Heart left ventricle (tissue), 16 donors: Measurements from ENCODE around the gene CLDN4. TPM values are rescaled to one million over a fixed set of nuclear protein-coding genes. Genes with fewer than 3 reads are reported as not detected.
"Not testable (repeated sequence)": the region's sequence is repeated elsewhere in the genome, so short reads cannot be mapped to it uniquely, and the experiment has no call there.

Source experiments
- ATAC-seq, 4 donors: fragments of 200-7000 bp; cut with Tn5 transposase; one replicate each; pipeline ENCODE4 v1.9.1; 2020 to 2022; ENCODE audit warnings: moderate library complexity in 4 of 4, mild to moderate bottlenecking in 3 of 4, moderate number of reproducible peaks in 1 of 4
- DNase-seq, 5 donors: peaks; one replicate each; pipeline ENCODE4 v3.0.0-alpha.2; 2020
- H3K27ac ChIP-seq, 12 donors: fragments of 200-600 bp; sonication (generic) in 4 of 12; one replicate each; pipeline versions ENCODE4 v1.5.0 to v1.8.0; 2016 to 2022; ENCODE audit warnings: mild to moderate bottlenecking in 2 of 12
- H3K27me3 ChIP-seq, 9 donors: fragments of 200-600 bp; sonication (generic) in 2 of 9; one replicate each; pipeline versions ENCODE4 v1.5.1 to v1.8.0; 2016 to 2022; ENCODE audit warnings: mild to moderate bottlenecking in 3 of 9
- H3K36me3 ChIP-seq, 9 donors: fragments of 200-600 bp; sonication (generic) in 2 of 9; one replicate each; pipeline versions ENCODE4 v1.5.0 to v1.8.0; 2018 to 2022; ENCODE audit warnings: mild to moderate bottlenecking in 2 of 9
- H3K4me1 ChIP-seq, 12 donors: fragments of 200-600 bp; sonication (generic) in 4 of 12; one replicate each; pipeline versions ENCODE4 v1.5.0 to v1.8.0; 2016 to 2022; ENCODE audit warnings: mild to moderate bottlenecking in 3 of 12
- H3K4me3 ChIP-seq, 12 donors: fragments of 200-600 bp; sonication (generic) in 4 of 12; one replicate each; pipeline versions ENCODE4 v1.5.0 to v1.8.0; 2017 to 2022; ENCODE audit warnings: mild to moderate bottlenecking in 9 of 12, moderate library complexity in 4 of 12
- H3K9me3 ChIP-seq, 12 donors: fragments of 200-600 bp; sonication (generic) in 4 of 12; one replicate each; pipeline versions ENCODE4 v1.5.0 to v1.8.0; 2016 to 2022; ENCODE audit warnings: mild to moderate bottlenecking in 1 of 12
- POLR2A ChIP-seq, 2 donors: fragments of 450-650 bp; IDR thresholded peaks; one replicate each; pipeline ENCODE4 v1.6.1; 2017; ENCODE audit warnings: antibody characterized with exemption in 2 of 2, mild to moderate bottlenecking in 2 of 2, moderate library complexity in 2 of 2
- WGBS, 4 donors: extraction: QIAGEN DNeasy Blood & Tissue Kit in 2 of 4; methylation state at CpG; one replicate each; pipeline versions ENCODE4 v1.1.5 to v1.1.7; 2013 to 2018; 5-methylcytosine and 5-hydroxymethylcytosine counted together
- intact Hi-C, 10 donors: fragments of 100-400 bp; cut with DNase I; formaldehyde crosslinking; loops; one replicate each; pipeline versions ENCODE4 v1.11.1 to v1.14.2; 2022
- long read RNA-seq, 3 donors: library from polyadenylated mRNA; unstranded; transcript quantifications; one replicate each; pipeline ENCODE4 v2.0.0, GENCODE V29; 2020 to 2021
- polyA plus RNA-seq, 2 donors: library from polyadenylated mRNA; stranded (reverse); fragments of 200-250 nt; gene quantifications; one replicate each; pipeline ENCODE4 v1.2.3, GENCODE V29; 2013
- total RNA-seq, 9 donors: library from RNA; depleted of rRNA in 2 of 9; stranded (reverse); fragments of >200 nt in 2 of 9; fragmentation: NEBNext Ultra II Directional in 3 of 9; extraction: Animal tissue kit (Norgen Biotek cat#: 25700) in 3 of 9; gene quantifications; one replicate each; pipeline versions ENCODE4 v1.1.0 to v1.2.4, GENCODE V29; 2016 to 2023
- TF ChIP-seq, protein P1 (sequence below), 12 donors: fragments of 200-600 bp; sonication (generic) in 4 of 12; IDR thresholded peaks; one replicate each; pipeline versions ENCODE4 v1.5.0 to v1.8.0; 2018 to 2022; ENCODE audit warnings: antibody characterized with exemption in 12 of 12, mild to moderate bottlenecking in 5 of 12
- donor health status: ischemic (EF 13 %, LVEDD 7.1; RV severe dilation, severe dysfunction).
- donor health status: healthy with polysubstance abuse.
- donor health status: DM: no; HTN: yes; CAD: no.
- donor health status: DM: no; HTN: no; CAD: no.
- donor health status: ischemic (EF 25% LVEDD 6.9; RV normal size, moderate dysfunction).
- donor health status: ischemic (EF 25% LVEDD 5.7; RV mildly dilated, moderate dysfunction).
- donor health status: healthy.
- donor health status: DM: yes; HTN: yes; CAD: no.
- donor health status: ischemic (EF 35%, LVEDD 5.7; RV mildly dilated, moderate dysfunction).
- donor health status: nonischemic (EF 11% LVEDD 7.7; RV severe dilation, severe dysfunction).
- donor health status: DM: yes; HTN: yes; CAD: no.
- donor health status: PGD.
- donor health status: ischemic (EF 29% LVEDD 5.4; RV normal size, mild dysfunction).
- donor health status: nonischemic (EF 23%, LVEDD 6.1; RV moderate dilation, normal function).

The CLDN4 gene, protein sequence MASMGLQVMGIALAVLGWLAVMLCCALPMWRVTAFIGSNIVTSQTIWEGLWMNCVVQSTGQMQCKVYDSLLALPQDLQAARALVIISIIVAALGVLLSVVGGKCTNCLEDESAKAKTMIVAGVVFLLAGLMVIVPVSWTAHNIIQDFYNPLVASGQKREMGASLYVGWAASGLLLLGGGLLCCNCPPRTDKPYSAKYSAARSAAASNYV
- under 1 TPM in 1 of 9 donors, not detected in 8; 0.11 TPM for total RNA-seq
- polyA plus RNA-seq = under 1 TPM in 1 of 2 donors, not detected in 1; 0.12 TPM
- long read RNA-seq, donor 1 = 0 reads
- long read RNA-seq, donor 2 = 0 reads
- long read RNA-seq, donor 3 = 0 reads

DNA sequence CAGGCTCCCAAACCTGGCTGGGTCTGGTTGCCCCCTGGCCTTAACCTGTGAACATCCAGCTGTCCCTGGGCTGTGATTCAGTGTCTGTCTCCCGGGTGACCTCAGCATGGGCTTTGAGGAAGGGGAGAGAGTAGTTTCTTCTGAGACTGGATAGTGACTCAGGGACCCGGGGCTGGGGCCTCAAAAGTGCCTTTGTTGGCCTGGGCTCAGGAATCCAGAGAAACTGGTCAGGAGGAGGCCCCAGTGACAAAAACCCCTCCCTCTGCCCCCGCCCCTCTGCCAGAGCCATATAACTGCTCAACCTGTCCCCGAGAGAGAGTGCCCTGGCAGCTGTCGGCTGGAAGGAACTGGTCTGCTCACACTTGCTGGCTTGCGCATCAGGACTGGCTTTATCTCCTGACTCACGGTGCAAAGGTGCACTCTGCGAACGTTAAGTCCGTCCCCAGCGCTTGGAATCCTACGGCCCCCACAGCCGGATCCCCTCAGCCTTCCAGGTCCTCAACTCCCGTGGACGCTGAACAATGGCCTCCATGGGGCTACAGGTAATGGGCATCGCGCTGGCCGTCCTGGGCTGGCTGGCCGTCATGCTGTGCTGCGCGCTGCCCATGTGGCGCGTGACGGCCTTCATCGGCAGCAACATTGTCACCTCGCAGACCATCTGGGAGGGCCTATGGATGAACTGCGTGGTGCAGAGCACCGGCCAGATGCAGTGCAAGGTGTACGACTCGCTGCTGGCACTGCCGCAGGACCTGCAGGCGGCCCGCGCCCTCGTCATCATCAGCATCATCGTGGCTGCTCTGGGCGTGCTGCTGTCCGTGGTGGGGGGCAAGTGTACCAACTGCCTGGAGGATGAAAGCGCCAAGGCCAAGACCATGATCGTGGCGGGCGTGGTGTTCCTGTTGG is at the start of gene CLDN4:
Gene CLDN4, plus strand, starts transcription at position 316 of the 903 bp plus-strand sequence. Its CDS starts 206 bp downstream, at position 522.
- no peaks in the 10 kb centered on the region for H3K9me3 ChIP-seq
- no peaks in the 10 kb centered on the region for H3K36me3 ChIP-seq
- H3K4me3 ChIP-seq = no peak within 1 kb of the TSS
- TF ChIP-seq, protein P1, sequence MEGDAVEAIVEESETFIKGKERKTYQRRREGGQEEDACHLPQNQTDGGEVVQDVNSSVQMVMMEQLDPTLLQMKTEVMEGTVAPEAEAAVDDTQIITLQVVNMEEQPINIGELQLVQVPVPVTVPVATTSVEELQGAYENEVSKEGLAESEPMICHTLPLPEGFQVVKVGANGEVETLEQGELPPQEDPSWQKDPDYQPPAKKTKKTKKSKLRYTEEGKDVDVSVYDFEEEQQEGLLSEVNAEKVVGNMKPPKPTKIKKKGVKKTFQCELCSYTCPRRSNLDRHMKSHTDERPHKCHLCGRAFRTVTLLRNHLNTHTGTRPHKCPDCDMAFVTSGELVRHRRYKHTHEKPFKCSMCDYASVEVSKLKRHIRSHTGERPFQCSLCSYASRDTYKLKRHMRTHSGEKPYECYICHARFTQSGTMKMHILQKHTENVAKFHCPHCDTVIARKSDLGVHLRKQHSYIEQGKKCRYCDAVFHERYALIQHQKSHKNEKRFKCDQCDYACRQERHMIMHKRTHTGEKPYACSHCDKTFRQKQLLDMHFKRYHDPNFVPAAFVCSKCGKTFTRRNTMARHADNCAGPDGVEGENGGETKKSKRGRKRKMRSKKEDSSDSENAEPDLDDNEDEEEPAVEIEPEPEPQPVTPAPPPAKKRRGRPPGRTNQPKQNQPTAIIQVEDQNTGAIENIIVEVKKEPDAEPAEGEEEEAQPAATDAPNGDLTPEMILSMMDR (IDR thresholded peaks at IDR 0.05) = no peak
- no peak within 1 kb of the TSS for H3K27ac ChIP-seq
- no peak for ATAC-seq
- 72 to 76% (median 73%) methylated on average over 32 to 42 of the region's 42 CpGs for WGBS, 4 donors
- intact Hi-C loops = no loop called here
- DNase-seq = peak in 1 of 5 donors; percentile 39
- peaks cover 0 to 42% (median 6%) of the 10 kb centered on the region in 12 donors for H3K4me1 ChIP-seq
- peaks cover 0 to 10% (median 0%) of the 10 kb centered on the region in 9 donors for H3K27me3 ChIP-seq

GRCh38 chr7:73786588-73786987 is 44.2 kb upstream of the CLDN4 start:
- TF ChIP-seq, protein P1 (IDR thresholded peaks at IDR 0.05) = no peak
- no peak for TF ChIP-seq POLR2A (IDR thresholded peaks at IDR 0.05)
- H3K9me3 ChIP-seq = peaks cover 0 to 5% (median 0%) of the 10 kb centered on the region in 12 donors
- no peaks in the 10 kb centered on the region for H3K4me1 ChIP-seq
- no peak for ATAC-seq
- H3K27me3 ChIP-seq = no peaks in the 10 kb centered on the region
- no peak overlapping the region for H3K4me3 ChIP-seq
- no peak for DNase-seq
- no peak overlapping the region for H3K27ac ChIP-seq
- 73 to 90% (median 82%) methylated on average over 1 of the region's 1 CpG for WGBS, 4 donors
- no peaks in the 10 kb centered on the region for H3K36me3 ChIP-seq
- intact Hi-C loops = no loop called here

- H3K4me1 ChIP-seq, ATAC-seq, H3K4me3 ChIP-seq, H3K9me3 ChIP-seq, DNase-seq, H3K27me3 ChIP-seq, intact Hi-C loops, H3K36me3 ChIP-seq, H3K27ac ChIP-seq: not testable (repeated sequence)
- 89 to 97% (median 92%) methylated on average over 1 of the region's 1 CpG for WGBS, 4 donors
These were observed 43.1 kb upstream of the CLDN4 start for GRCh38 chr7:73787786-73788048.

GRCh38 chr7:73789051-73789450 is 41.7 kb upstream of the CLDN4 start:
- no peak for DNase-seq
- H3K9me3 ChIP-seq = peaks cover 0 to 5% (median 0%) of the 10 kb centered on the region in 12 donors
- no peak for ATAC-seq
- no peaks in the 10 kb centered on the region for H3K4me1 ChIP-seq
- H3K4me3 ChIP-seq = no peak overlapping the region
- WGBS, 4 donors = 87 to 91% (median 87%) methylated on average over 4 of the region's 4 CpGs
- no peak overlapping the region for H3K27ac ChIP-seq
- H3K36me3 ChIP-seq = no peaks in the 10 kb centered on the region
- intact Hi-C loops = no loop called here
- peaks cover 0 to 6% (median 0%) of the 10 kb centered on the region in 9 donors for H3K27me3 ChIP-seq
- TF ChIP-seq POLR2A (IDR thresholded peaks at IDR 0.05) = no peak
- TF ChIP-seq, protein P1 (IDR thresholded peaks at IDR 0.05) = no peak

- ATAC-seq, H3K27ac ChIP-seq, H3K36me3 ChIP-seq, H3K9me3 ChIP-seq, H3K4me1 ChIP-seq, intact Hi-C loops, DNase-seq, H3K4me3 ChIP-seq: not testable (repeated sequence)
- H3K27me3 ChIP-seq = peaks cover 0 to 18% (median 0%) of the 10 kb centered on the region in 9 donors
- 86 to 92% (median 89%) methylated on average over 7 of the region's 7 CpGs for WGBS, 4 donors
These were observed 39.6 kb upstream of the CLDN4 start for GRCh38 chr7:73791170-73791690.

GRCh38 chr7:73795188-73795587 is 35.6 kb upstream of the CLDN4 start:
- ATAC-seq, H3K4me1 ChIP-seq, intact Hi-C loops, H3K36me3 ChIP-seq, H3K27ac ChIP-seq, DNase-seq, H3K4me3 ChIP-seq, H3K9me3 ChIP-seq: not testable (repeated sequence)
- peaks cover 0 to 18% (median 0%) of the 10 kb centered on the region in 9 donors for H3K27me3 ChIP-seq

DNA sequence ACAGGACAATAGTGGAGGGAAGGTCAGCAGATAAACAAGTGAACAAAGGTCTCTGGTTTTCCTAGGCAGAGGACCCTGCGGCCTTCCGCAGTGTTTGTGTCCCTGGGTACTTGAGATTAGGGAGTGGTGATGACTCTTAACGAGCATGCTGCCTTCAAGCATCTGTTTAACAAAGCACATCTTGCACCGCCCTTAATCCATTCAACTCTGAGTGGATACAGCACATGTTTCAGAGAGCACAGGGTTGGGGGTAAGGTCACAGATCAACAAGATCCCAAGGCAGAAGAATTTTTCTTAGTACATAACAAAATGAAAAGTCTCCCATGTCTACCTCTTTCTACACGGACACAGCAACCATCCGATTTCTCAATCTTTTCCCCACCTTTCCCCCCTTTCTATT is 34.1 kb upstream of the CLDN4 start:
- 59 to 82% (median 64%) methylated on average over 3 to 6 of the region's 6 CpGs for WGBS, 4 donors
- intact Hi-C loops = not testable (repeated sequence)

More for the DNA sequence above, 34.1 kb upstream of the CLDN4 start:
- not testable (repeated sequence) for H3K4me3 ChIP-seq, H3K36me3 ChIP-seq, H3K9me3 ChIP-seq, H3K27ac ChIP-seq, H3K4me1 ChIP-seq, DNase-seq, ATAC-seq
- H3K27me3 ChIP-seq = peaks cover 0 to 18% (median 0%) of the 10 kb centered on the region in 9 donors
